ENCODE measurements around the gene RSU1. TPM values are rescaled to one million over a fixed set of nuclear protein-coding genes. Genes with fewer than 3 reads are reported as not detected.

Gene RSU1
- total RNA-seq, 1 experiment from 2014 or later = 29.5 TPM

- H3K9me3 ChIP-seq (ENCODE audit: control insufficient read depth in 1 of 2, insufficient read depth in 1 of 2, low read depth in 1 of 2, low read length in 2 of 2) = no peaks in the 10 kb centered on the region
- H3K4me1 ChIP-seq (ENCODE audit: control insufficient read depth in 1 of 2, insufficient read depth in 2 of 2, low read length in 2 of 2) = no peaks in the 10 kb centered on the region
- no peaks in the 10 kb centered on the region for H3K36me3 ChIP-seq (ENCODE audit: control insufficient read depth in 1 of 2, insufficient read depth in 2 of 2, low read length in 2 of 2)
- TF ChIP-seq CTCF (IDR thresholded peaks at IDR 0.05 in 2 of 3, conservative IDR thresholded peaks at IDR 0.05 in 1 of 3; ENCODE audit: borderline replicate concordance in 1 of 3, insufficient read depth in 1 of 3, low read depth in 2 of 3, low read length in 2 of 3) (no peak), YY1 (IDR thresholded peaks at IDR 0.05; ENCODE audit: extremely low read depth, insufficient replicate concordance, low read depth, low read length) (no peak), FOSL1 (IDR thresholded peaks at IDR 0.05; ENCODE audit: low read depth) (no peak), POLR2AphosphoS5 (IDR thresholded peaks at IDR 0.05; ENCODE audit: low read depth, low read length) (no peak), SP1 (IDR thresholded peaks at IDR 0.05; ENCODE audit: low read depth) (no peak), POLR2A (IDR thresholded peaks at IDR 0.05; ENCODE audit: borderline replicate concordance, extremely low read depth, insufficient read depth, insufficient read length) (no peak), ZFX (IDR thresholded peaks at IDR 0.05) (no peak), EGR1 (IDR thresholded peaks at IDR 0.05; ENCODE audit: low read depth) (no peak), EZH2 (IDR thresholded peaks at IDR 0.05) (no peak), CBX3 (IDR thresholded peaks at IDR 0.05; ENCODE audit: low read depth) (no peak)
- TF ChIP-seq, protein P1, sequence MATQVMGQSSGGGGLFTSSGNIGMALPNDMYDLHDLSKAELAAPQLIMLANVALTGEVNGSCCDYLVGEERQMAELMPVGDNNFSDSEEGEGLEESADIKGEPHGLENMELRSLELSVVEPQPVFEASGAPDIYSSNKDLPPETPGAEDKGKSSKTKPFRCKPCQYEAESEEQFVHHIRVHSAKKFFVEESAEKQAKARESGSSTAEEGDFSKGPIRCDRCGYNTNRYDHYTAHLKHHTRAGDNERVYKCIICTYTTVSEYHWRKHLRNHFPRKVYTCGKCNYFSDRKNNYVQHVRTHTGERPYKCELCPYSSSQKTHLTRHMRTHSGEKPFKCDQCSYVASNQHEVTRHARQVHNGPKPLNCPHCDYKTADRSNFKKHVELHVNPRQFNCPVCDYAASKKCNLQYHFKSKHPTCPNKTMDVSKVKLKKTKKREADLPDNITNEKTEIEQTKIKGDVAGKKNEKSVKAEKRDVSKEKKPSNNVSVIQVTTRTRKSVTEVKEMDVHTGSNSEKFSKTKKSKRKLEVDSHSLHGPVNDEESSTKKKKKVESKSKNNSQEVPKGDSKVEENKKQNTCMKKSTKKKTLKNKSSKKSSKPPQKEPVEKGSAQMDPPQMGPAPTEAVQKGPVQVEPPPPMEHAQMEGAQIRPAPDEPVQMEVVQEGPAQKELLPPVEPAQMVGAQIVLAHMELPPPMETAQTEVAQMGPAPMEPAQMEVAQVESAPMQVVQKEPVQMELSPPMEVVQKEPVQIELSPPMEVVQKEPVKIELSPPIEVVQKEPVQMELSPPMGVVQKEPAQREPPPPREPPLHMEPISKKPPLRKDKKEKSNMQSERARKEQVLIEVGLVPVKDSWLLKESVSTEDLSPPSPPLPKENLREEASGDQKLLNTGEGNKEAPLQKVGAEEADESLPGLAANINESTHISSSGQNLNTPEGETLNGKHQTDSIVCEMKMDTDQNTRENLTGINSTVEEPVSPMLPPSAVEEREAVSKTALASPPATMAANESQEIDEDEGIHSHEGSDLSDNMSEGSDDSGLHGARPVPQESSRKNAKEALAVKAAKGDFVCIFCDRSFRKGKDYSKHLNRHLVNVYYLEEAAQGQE (IDR thresholded peaks at IDR 0.05; ENCODE audit: low read depth) = no peak
- TF ChIP-seq, protein P2, sequence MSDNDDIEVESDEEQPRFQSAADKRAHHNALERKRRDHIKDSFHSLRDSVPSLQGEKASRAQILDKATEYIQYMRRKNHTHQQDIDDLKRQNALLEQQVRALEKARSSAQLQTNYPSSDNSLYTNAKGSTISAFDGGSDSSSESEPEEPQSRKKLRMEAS (IDR thresholded peaks at IDR 0.05) = no peak
- no peak overlapping the region for H3K4me3 ChIP-seq (replicated peaks in 1 of 2; ENCODE audit: low read depth in 1 of 2, low read length in 2 of 2)
- H3K4me2 ChIP-seq (ENCODE audit: low read length) = no peak overlapping the region
- no peak for DNase-seq (ENCODE audit: low read depth, low spot score)
- RAD21 ChIA-PET (ENCODE audit: low non-redundant PET in 1 of 2, low total read pairs in 2 of 2, uncharacterized antibody in 2 of 2, unreplicated experiment in 2 of 2) = no interaction called here
- H3K27ac ChIP-seq (ENCODE audit: low read depth, low read length) = no peak overlapping the region
- H3K9ac ChIP-seq (ENCODE audit: low read length) = no peak overlapping the region
- H3K79me2 ChIP-seq (ENCODE audit: insufficient read depth, low read length) = no peaks in the 10 kb centered on the region
- POLR2A ChIA-PET = no interaction called here
- no peaks in the 10 kb centered on the region for H3K9me2 ChIP-seq (ENCODE audit: insufficient read depth)
- no peak for ATAC-seq
- intact Hi-C loops (cut with micrococcal nuclease) = no loop called here
- no TSS peak for BruUV-seq (replicated peaks)
- no peak overlapping the region for H2AFZ ChIP-seq (ENCODE audit: low read depth, low read length, poor library complexity, severe bottlenecking)
- CTCF ChIA-PET = no interaction called here
- no peaks in the 10 kb centered on the region for H3K27me3 ChIP-seq (ENCODE audit: insufficient read depth, low read length)
- no peaks in the 10 kb centered on the region for H4K20me1 ChIP-seq (ENCODE audit: insufficient read depth)
Observed at GRCh38 chr10:16689227-16689626, 128.0 kb downstream of the RSU1 start.
